Lower lobe of right lung (tissue), 2 donors: ENCODE data around the gene ABCC11. TPM values are rescaled to one million over a fixed set of nuclear protein-coding genes. Genes with fewer than 3 reads are reported as not detected.

ENCODE experiments used
- ATAC-seq, 2 donors: fragments of 200-7000 bp; cut with Tn5 transposase; one replicate each; pipeline ENCODE4 v1.9.1; 2020 to 2022; ENCODE audit warnings: mild to moderate bottlenecking in 2 of 2, moderate library complexity in 2 of 2
- DNase-seq: peaks from one replicate; pipeline ENCODE4 v3.0.0-alpha.2; 2020
- H3K27ac ChIP-seq: fragments of 200-600 bp; one replicate; pipeline ENCODE4 v1.8.0; 2022
- H3K27me3 ChIP-seq: fragments of 200-600 bp; one replicate; pipeline ENCODE4 v1.8.0; 2022; ENCODE audit warnings: low read depth
- H3K36me3 ChIP-seq: fragments of 200-600 bp; one replicate; pipeline ENCODE4 v1.8.0; 2022; ENCODE audit warnings: mild to moderate bottlenecking
- H3K4me1 ChIP-seq: fragments of 200-600 bp; one replicate; pipeline ENCODE4 v1.8.0; 2022
- H3K4me3 ChIP-seq: fragments of 200-600 bp; one replicate; pipeline ENCODE4 v1.8.0; 2022; ENCODE audit warnings: mild to moderate bottlenecking
- H3K9me3 ChIP-seq: fragments of 200-600 bp; one replicate; pipeline ENCODE4 v1.8.0; 2022
- intact Hi-C: fragments of 100-400 bp; cut with DNase I; formaldehyde crosslinking; loops from one replicate; pipeline ENCODE4 v1.11.0; 2022
- long read RNA-seq: library from polyadenylated mRNA; unstranded; transcript quantifications from one replicate; pipeline ENCODE4 v2.0.0, GENCODE V29; 2021
- total RNA-seq: library from RNA; stranded (reverse); fragmentation: NEBNext Ultra II Directional; extraction: Animal tissue kit (Norgen Biotek cat#: 25700); gene quantifications from one replicate; pipeline ENCODE4 v1.2.1, GENCODE V29; 2021
- TF ChIP-seq, protein P1 (sequence below): fragments of 200-600 bp; IDR thresholded peaks from one replicate; pipeline ENCODE4 v1.8.0; 2022; ENCODE audit warnings: antibody characterized with exemption, mild to moderate bottlenecking
- donor health status: DM: no; HTN: yes; CAD: no; lungs with severe emphysema.

Gene ABCC11
- total RNA-seq = not detected
- long read RNA-seq, partial matches to known transcripts = 0 of 1 reads
- long read RNA-seq, other reads (novel, unspliced or antisense) = 1 of 1 reads

DNA sequence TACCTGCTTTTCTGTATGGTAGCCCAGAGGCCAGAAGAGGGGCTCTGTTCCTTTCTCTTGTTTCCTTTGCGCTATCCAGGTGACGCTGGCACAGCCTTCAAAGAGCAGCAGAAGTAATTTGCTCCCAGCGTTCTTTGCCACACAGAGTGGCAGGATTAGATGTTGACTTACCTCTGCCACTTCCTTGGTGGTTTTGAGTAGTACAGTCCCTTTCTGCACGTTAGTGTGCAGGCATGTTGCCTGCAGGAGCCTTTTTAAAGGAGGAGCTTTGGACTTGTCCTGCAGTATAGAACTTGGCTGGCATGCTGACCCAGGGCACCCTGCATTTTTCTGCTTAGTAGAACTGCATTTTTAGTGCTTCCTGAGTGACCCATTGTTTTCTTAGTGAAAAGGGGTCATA lies at the start of gene ABCC11:
Gene ABCC11 (minus strand): TSS at position 229 of the 400 bp plus-strand sequence. CDS start 15,618 bp downstream, outside the sequence.
- Histone ChIP-seq H3K4me1 (peaks cover 56% of the 10 kb centered on the region), H3K36me3 (peaks cover 3% of the 10 kb centered on the region), H3K27me3 (no peaks in the 10 kb centered on the region), H3K9me3 (no peaks in the 10 kb centered on the region), H3K27ac (no peak within 1 kb of the TSS), H3K4me3 (no peak within 1 kb of the TSS)
- intact Hi-C loops = no loop called here
- TF ChIP-seq, protein P1, sequence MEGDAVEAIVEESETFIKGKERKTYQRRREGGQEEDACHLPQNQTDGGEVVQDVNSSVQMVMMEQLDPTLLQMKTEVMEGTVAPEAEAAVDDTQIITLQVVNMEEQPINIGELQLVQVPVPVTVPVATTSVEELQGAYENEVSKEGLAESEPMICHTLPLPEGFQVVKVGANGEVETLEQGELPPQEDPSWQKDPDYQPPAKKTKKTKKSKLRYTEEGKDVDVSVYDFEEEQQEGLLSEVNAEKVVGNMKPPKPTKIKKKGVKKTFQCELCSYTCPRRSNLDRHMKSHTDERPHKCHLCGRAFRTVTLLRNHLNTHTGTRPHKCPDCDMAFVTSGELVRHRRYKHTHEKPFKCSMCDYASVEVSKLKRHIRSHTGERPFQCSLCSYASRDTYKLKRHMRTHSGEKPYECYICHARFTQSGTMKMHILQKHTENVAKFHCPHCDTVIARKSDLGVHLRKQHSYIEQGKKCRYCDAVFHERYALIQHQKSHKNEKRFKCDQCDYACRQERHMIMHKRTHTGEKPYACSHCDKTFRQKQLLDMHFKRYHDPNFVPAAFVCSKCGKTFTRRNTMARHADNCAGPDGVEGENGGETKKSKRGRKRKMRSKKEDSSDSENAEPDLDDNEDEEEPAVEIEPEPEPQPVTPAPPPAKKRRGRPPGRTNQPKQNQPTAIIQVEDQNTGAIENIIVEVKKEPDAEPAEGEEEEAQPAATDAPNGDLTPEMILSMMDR = no peak
- ATAC-seq = no peak
- DNase-seq = no peak

DNA sequence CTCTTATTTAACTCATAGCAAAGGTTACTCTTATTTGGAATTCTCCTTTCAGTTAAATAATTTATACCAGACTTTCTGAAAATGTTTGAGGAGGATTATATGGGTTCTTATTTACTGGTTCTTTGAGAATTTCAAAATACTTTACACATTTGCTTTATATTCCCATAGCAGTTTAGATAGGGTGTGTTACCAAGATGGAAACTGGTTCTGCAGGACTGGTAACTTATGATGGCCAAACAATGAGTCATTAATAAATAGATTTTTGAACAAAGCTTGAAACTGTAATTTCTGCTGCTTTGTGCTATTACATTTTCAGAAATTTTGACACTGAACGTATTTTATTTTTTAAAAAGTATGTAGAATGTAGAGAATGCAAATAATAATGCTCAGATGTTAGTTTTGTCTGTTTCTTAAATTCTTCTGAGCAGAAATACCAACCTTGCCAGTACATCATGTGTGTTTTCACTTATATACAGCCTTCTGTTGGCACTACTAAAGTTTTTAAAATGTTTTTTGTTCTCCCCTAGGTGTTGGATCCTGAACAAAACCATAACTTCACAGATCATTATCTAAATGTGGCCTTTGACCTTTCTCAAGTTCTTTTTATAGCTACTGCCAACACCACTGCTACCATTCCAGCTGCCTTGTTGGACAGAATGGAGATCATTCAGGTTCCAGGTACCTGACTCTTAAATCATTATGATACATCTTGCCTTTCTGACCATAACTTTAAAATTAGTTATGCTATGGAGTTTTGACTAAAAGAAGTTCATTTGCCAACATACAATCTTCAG lies 48.3 kb upstream of the ABCC11 start:
- ATAC-seq = no peak
- H3K36me3 ChIP-seq = peaks cover 61% of the 10 kb centered on the region

DNA sequence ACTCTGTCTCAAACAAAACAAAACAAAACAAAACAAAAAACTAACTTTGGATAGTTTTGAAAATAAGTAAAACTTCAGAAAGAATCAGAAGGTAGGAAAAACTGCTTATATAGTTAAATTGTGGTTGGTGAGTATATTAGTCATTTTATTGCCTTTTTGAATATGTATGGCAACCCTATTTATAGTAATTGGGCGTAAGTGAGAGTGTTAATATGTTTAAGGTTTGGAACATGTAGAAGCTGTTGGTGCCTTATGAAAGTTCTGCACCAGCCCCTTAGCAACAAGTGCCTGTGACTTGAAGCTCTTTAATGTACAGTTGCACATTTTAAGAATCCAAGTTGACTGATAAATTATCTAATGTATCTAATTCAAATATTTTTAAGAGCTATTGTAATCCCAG lies 47.4 kb upstream of the ABCC11 start:
- no peak for DNase-seq
- TF ChIP-seq, protein P1 = no peak
- H3K9me3 ChIP-seq = no peaks in the 10 kb centered on the region
- H3K27ac ChIP-seq = no peak overlapping the region
- no peak overlapping the region for H3K4me3 ChIP-seq
- ATAC-seq = no peak
- intact Hi-C loops = no loop called here
- no peaks in the 10 kb centered on the region for H3K27me3 ChIP-seq
- H3K4me1 ChIP-seq = peaks cover 4% of the 10 kb centered on the region
- peaks cover 60% of the 10 kb centered on the region for H3K36me3 ChIP-seq

More for the DNA sequence above, 48.3 kb upstream of the ABCC11 start:
- Histone ChIP-seq H3K4me3 (no peak overlapping the region), H3K4me1 (peaks cover 4% of the 10 kb centered on the region), H3K27ac (no peak overlapping the region), H3K9me3 (no peaks in the 10 kb centered on the region), H3K27me3 (no peaks in the 10 kb centered on the region)
- TF ChIP-seq, protein P1 = no peak
- intact Hi-C loops = no loop called here
- DNase-seq = no peak

GRCh38 chr16:48292452-48292851 lies 45.1 kb upstream of the ABCC11 start:
- Histone ChIP-seq H3K27me3 (no peaks in the 10 kb centered on the region), H3K27ac (no peak overlapping the region), H3K4me1 (peaks cover 4% of the 10 kb centered on the region), H3K9me3 (peaks cover 2% of the 10 kb centered on the region), H3K4me3 (no peak overlapping the region), H3K36me3 (peaks cover 60% of the 10 kb centered on the region)
- ATAC-seq = no peak
- TF ChIP-seq, protein P1 = no peak
- intact Hi-C loops = no loop called here
- DNase-seq = no peak

- DNase-seq (no peak), ATAC-seq (no peak)
- Histone ChIP-seq H3K36me3 (peaks cover 53% of the 10 kb centered on the region), H3K4me1 (peaks cover 4% of the 10 kb centered on the region), H3K27me3 (no peaks in the 10 kb centered on the region), H3K27ac (no peak overlapping the region), H3K9me3 (peaks cover 9% of the 10 kb centered on the region), H3K4me3 (no peak overlapping the region)
- TF ChIP-seq, protein P1 = no peak
- intact Hi-C loops = no loop called here
Measured at GRCh38 chr16:48291754-48292153, 44.4 kb upstream of the ABCC11 start.
